HS-5 (cell line): ENCODE results near the gene SRP68.
"Not testable (repeated sequence)": the region's sequence is repeated elsewhere in the genome, so short reads cannot be mapped to it uniquely, and the experiment has no call there.

Experiments
- DNase-seq: peaks from one replicate; pipeline ENCODE4 v3.0.0-alpha.2; 2012; ENCODE audit warnings: low read depth

SRP68 gene

DNA sequence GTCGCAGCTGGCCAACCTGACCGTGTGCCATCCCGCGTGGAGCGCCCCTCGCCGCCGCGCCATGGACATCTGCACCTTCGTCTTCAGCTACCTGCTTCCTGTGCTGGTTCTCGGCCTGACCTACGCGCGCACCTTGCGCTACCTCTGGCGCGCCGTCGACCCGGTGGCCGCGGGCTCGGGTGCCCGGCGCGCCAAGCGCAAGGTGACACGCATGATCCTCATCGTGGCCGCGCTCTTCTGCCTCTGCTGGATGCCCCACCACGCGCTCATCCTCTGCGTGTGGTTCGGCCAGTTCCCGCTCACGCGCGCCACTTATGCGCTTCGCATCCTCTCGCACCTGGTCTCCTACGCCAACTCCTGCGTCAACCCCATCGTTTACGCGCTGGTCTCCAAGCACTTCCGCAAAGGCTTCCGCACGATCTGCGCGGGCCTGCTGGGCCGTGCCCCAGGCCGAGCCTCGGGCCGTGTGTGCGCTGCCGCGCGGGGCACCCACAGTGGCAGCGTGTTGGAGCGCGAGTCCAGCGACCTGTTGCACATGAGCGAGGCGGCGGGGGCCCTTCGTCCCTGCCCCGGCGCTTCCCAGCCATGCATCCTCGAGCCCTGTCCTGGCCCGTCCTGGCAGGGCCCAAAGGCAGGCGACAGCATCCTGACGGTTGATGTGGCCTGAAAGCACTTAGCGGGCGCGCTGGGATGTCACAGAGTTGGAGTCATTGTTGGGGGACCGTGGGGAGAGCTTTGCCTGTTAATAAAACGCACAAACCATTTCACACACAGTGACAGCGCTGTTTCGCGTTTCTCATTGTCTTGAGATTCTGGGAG is 4.7 kb upstream of the SRP68 start:
- DNase-seq, result no peak

DNA sequence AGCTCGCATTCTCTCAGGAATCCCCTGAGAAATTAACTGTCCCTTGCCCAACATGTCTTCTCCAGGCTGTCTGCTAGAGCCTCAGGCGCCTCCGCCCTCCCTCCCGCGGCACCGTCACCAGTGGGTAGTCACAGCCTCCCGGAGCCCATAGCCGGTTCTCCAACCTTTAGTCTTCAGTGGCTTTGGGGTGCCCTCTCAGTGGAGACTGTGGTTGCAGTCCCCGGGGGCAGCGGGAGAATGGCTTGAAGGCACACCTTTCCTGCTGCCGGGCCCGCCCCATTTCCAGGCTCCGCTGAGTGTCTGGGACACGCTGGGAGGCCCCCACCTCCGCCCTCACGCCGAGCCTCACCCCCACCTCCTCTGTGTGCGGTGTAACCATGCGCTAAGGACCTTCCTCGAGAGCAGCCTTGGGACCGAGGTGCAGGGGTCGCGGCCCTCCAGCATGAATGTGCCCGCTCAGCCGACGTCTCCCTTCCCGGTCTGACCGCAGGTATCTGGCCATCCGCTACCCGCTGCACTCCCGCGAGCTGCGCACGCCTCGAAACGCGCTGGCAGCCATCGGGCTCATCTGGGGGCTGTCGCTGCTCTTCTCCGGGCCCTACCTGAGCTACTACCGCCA is 3.9 kb upstream of the SRP68 start:
- DNase-seq, result no peak

DNA sequence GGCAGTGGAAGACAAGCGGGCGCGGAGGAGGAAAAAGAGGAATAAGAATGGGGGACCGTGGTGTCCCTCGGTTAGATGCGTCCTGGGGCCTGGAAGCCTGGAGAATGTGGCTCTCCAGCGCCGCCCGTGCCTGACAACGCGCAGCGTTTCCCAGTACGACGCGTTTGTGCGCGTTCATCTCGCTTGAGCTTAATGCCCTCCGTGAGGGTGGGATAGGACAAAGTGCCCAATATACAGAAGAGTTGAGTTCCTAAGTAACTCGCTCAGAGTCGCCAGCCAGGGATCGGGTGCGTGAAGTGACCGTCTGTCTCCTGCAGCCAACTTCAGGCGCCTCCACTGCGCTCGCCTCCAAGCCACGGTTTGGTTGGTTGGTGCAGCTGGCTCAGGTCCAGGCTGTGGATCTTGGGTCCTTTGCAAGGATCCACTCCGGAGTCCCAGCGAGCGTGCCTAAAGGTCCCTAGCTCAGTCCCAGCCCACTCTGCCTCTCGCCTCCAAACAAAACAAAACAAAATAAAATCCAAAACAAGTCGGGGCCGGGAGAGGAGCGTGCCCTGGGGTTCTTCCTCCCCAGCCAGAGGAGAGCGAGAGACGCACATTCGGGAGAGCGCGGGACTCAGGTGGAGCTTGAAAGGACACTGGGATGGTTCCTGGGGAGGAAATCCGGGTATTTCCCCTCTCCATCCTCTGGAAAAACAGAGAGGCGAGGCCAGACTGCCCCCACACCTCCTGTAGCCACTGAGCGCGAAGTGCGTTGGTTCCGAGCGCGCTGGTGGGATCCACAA is 3.2 kb upstream of the SRP68 start:
- DNase-seq, result no peak

DNA sequence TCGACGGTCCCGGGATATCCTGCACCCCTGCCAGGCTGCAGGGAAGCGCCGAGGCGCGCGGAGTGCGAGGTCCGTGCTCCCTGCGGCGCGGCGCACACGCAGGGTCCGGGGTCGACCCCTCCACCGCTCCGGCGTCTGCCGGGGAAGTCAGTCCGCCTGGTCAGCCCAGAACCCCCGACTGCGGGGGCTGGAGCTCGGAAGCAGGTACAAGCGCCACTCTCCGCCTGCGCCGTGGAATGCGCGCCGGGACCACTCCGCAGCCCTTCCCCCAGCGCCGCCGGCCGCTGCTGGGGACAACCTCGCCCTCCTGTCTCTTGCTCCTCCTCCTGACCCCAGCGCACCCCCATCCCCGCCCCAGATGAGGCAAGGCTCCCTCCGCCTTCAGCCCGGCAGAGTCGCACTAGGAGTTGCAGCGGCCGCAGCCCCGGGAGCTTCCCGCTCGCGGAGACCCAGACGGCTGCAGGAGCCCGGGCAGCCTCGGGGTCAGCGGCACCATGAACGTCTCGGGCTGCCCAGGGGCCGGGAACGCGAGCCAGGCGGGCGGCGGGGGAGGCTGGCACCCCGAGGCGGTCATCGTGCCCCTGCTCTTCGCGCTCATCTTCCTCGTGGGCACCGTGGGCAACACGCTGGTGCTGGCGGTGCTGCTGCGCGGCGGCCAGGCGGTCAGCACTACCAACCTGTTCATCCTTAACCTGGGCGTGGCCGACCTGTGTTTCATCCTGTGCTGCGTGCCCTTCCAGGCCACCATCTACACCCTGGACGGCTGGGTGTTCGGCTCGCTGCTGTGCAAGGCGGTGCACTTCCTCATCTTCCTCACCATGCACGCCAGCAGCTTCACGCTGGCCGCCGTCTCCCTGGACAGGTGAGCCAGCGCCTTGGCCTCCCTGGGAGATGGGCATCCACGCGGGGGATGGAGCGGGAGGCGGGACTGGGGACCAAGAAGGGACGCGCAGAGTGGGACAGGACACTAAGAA is 2.4 kb upstream of the SRP68 start, which contains the start of gene GALR2:
Gene GALR2 (plus strand): TSS at position 392 of the 974 bp plus-strand sequence. CDS start 103 bp downstream, at position 495.
- no peak for DNase-seq

DNA sequence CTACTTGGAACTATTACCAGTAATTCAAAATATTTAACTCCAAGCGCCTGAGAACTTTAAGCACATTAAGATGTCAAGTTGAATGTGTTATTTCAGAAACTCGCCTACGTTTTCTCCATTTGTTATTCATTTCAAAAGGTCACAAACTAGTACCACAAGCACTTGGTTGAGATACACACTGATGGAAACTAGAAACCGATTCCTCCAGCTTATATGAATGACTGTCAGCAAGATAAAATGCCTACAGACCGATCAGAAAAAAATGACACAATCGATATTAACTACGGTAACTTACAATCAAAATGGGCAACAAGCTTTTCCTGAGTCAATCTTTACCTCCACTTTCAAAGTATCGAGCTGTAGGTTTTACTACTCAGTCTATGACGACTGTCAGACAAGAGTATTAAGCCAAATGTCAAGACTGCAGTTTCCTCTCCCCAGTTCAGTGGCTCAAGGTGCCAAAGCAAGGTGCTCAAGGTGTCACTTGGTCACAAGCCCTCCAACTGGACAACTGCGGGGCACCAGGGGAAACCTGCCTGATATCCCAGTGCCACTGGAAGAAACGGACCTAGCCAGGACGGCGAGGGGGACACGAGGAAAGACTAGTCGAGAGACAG is 678 bp downstream of the SRP68 start:
- DNase-seq, result no peak

DNA sequence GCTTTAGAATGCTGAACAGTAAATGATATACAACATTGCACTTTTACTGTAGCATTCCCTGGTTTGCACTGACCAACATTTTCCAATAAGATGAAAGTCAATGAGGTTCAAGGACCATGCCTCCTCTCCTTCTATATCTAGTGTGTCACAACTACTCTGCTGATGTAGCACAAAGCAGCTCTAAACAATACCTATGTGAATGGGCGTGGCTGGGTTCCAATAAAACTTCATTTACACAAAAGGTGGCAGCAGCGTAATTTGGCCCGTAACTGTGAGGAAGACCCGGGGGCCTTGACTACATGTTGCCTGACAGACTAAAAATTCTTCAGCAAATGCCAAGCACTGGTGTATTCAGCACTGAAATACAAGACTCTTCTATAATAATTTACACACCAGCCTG is 6.5 kb downstream of the SRP68 start:
- DNase-seq, result no peak

DNA sequence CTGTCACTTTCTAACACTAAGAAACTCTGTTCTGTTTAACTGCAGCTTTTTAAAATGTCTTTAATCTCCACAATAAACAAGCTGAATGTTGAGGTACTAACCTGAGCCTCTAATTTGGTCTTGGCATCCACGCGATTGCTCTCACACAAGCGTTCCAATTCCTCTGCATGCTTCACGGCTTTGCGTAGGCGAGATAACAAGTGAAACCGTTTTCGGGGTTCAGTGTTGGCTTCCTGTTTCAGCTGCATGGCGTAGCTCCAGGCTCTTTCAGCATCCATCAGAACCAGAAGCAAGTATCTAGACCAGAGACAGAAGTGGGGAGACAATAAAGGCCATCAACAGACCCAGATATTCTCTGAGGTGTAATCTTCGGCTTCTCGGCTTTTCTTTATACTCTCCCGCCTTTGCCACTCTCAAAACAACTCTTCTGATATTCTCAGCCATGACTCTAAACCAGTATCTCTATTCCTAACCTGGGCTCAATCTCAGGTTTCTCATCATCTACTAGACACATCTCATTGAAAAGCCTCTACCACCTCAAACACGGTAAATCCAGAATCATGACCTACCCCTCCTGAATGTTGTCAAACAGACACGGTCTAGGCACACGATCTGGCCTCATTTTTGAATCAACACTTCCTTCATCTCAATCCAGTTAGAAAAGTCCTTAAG is 8.3 kb downstream of the SRP68 start:
- DNase-seq, result no peak

DNA sequence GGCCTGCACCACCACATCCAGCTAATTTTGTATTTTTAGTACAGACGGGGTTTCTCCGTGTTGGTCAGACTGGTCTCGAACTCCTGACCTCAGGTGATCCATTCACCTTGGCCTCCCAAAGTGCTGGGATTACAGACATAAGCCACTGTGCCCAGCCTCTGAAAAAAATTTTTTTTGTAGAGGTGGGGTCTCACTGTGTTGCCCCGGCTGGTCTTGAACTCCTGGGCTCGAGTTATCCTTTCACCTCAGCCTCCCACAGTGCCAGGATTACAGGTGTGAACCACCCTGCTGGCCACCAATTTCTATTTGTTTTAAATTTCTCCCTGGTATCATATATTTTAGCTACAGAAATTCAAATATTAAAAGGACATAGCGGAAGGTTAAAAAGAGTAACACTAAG is 14.1 kb downstream of the SRP68 start:
- DNase-seq, result not testable (repeated sequence)

DNA sequence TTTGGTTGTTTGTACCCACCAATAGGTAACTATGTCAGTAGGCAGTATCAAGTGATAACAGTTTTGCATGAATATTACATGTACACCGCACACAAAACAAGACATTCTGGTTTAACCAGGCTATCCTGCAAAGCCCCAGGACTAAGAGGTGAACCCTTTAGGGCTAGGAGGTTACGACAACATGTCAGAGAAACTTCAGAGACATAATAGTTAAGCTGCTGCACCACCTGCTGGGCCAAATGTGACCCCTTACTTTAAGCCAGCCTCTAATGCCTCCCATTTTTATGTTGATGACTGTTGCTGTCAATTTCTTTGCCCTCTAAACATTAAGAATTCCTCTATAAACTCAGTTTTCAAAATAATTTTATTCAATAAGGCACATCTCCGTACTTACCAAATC is 15.4 kb downstream of the SRP68 start:
- no peak for DNase-seq

DNA sequence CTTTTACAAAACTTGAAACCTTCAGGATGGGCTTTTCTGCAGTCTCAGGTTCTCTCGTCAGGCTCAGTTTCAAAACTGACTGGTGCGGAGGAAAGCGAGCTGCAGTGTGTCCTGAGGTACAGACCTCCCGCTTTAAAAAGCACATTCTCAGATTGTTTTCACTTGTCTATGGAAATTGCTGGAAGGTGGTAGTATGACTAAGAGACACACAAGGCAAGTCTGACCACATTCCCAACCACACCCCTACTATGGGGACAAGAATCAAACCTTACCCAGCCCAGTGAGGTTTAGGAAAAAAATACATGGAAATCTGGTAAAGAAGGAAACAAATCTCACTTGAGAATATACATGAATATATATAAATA is 18.2 kb downstream of the SRP68 start:
- DNase-seq, result no peak

DNA sequence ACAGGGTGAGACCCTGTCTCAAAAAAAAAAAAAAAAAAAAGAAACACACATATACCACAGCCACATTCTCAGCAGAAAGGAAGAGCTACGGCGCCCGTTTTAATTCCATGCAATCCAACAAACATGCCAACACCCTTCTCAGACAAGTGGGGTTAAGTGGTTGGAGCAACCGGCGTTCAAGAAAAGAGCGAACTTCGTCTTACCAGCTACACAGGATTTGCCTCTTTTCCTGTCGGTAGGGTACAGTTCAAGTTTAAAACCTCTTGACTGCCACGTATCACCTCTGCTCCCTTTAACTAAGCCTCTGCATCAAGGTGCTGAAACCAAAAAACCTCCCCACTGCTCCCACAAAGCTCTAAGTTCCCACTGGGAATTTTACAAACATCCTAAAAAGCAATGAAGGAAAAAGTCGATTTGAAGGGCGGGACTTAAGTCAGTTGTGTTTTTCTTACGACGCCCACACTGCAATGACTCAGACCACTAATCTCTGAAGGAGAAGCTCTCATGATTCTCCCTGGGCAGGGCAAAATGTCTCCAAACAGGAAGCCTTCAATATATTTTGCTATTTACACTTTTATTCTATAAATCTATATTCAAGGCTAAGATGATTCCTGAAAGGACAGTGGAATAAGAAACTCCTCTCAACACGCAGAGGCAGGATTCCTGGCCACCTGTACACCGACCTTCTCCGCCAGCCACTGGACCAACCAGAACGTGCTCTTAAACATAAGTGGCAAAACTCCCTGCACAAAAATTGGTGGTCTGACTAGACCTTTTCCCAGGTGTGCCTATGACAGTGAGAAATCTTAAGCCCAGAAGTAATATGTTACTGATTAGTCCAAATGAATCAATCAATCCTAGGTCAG is 18.8 kb downstream of the SRP68 start:
- no peak for DNase-seq

DNA sequence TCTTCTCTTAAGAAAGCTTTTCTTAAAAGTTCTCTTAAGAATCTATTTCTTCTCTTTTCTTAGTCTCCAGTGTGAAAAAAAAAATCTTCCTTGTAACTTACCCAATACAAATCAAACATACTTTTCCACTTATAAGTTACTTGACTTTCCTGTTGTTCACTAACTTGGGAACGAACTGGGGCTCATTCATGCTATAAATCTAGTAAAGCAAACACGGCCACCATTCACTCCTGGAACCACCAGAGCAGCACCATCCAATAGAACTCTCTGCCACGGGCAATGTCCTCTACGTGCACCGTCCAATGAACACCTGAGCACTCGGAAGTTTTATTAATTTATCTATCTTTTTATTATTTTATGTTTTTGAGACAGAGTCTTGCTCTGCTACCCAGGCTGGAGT is 20.8 kb downstream of the SRP68 start:
- DNase-seq, result no peak

DNA sequence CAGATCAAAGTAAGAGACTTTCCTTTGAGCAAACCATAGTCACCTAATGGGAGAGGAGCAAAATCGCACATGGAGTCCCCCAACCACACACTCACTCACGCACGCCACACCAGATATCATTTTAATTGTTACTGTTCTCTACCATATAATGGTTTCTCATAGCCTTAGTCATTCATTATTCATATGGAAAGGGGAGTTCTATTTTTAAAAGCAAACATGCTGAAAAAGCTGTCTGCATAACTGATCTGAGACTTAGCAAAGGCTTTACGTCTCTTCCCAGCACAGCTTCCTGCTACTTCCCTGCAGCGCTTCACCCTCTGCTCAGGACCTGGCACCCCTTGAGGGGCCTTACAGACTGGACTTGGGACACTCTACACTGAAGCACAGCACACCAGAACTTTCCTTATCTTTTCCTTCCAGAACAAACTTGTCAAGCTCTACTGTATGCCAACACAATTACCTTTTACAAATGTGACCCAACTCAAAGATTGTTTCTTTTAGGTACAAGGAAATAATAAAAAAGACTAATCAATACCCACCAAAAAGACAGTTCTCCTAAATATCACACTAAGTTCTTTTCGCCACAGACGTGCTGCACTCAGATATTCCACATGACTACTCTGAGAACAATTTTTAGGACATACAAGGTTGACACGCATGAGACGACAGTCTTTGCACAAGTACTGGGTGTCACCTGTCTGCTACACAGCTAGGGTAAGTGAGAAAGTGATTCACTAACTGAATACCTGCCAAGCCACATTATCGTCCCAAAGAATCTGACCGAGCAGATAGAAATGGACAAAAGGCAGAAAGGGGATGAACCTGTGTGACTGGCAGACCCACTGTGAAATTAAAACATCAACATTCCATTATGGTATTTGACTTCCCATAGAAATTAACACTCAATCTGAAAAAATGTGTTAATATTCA is 21.5 kb downstream of the SRP68 start:
- DNase-seq, result no peak

DNA sequence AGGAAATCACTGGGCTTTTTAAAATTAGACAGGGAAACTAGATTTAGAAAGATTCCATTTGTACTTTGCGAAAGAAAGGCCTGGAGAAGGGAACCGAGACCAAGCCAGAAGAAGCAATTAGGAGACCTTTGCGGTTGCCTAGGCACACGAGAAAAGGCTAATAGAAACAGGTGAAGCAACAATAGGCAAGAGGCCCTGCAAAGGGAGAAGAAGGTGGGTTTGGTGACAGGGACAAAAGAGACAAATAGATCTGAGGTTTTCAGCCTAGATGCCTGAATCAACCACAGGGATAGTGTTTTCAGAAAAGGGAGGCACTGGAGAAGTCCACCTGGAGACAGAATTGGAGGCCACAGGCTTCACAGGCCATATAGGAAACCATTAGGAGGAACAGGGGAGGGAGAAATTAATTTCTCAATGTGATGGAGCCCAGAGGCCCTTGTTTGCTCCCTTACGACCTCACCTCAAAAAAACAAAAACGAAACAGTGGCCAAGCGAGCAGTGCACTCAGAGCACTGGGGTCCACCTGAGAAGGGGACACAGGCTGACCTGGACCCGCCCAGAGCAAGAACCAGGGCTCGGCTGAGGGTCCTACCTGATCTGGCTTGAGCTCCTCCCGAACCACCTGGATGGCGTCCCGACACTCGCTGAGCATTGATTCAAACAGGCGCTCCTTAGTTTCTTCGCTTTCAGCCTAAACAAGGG is 22.3 kb downstream of the SRP68 start:
- DNase-seq, result no peak

DNA sequence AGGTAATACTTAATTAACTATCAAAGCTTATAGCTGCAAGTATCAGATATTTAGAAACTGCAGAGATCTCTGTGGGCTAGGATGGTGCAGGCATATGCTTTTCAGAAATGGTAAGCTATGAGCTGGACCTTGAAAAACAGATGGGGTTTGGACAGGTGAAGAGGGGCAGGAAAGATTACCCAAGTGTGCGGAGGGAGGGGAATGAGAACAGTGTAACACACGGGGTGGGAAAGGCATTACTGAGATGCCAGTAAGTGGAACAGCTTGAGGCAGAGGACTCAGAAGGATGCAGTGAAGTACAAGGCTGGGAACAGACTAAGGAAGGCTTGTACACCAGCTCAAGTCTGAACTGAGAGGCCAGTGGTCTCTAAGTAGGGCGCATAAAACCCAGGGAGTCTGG is 23.1 kb downstream of the SRP68 start:
- no peak for DNase-seq

DNA sequence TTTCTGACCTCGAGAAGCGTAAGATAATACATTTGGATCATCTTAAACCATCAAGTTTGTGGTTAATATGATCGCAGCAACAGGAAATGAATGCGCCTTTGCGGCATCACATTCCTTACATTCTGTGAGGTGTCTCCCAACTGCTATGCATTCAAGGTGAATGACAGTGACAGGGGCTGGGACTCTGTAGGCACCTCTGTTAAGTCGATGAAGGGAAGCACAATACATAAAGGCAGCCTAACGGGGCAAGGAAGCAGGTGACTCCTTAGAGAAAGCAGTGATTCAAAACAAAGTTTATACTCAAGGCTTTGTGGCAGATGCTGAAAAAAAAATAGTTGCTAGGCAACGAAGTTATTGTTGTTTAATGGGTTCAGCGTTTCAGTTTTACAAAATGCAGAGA is 23.6 kb downstream of the SRP68 start:
- peak; percentile 61 for DNase-seq

DNA sequence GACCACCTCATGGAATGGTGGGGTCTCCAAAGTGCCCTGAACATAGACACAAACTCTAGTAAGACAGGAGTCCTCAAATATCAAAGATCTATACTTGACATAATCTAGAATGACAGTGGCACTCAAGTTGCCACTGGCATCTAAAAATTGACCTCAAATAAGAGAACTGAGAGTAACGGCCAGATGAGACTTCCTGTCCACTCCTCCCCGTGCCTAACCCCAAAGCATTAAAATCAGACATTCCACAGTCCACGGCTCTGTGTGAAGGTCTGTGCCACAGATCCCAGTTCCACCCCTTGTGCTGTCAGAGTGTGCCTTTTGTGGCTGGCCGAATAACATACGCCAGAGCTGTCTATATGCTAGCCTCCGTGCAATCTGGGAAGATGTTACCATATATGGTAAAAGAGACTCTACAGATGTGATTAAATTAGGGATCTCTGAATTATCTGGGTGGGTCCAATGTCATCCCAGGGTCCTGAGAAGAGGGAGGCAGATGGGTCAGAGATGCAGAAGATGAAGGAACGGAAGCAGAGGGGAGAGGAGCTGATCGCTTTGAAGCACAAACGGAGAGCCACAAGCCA is 24.2 kb downstream of the SRP68 start:
- no peak for DNase-seq

DNA sequence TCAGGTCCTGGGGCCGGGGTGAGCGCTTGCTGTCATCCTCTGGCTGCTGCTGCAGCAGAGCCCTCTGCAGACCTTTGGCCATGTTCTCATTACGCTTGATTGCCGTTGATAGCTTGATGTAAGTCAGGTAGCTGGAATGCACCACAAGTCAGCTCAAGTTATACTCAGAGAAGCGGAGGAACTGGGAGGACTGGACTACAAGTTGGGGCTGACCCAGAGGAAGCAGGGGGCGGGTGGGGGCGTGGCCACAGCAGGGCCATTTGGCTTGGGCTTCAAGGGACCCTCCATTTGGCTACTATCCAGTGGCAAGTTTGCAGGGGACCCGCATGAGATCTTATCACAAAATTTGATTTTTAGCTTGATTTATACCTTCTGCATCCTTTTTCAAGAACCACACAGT is 26.3 kb downstream of the SRP68 start:
- no peak for DNase-seq
